ENCODE measurements around the gene RABL3. TPM values are rescaled to one million over a fixed set of nuclear protein-coding genes. Genes with fewer than 3 reads are reported as not detected.

RABL3 gene
- total and polyA plus RNA-seq, 2 of the 4 experiments (the other 2 are of a cell fraction): 5.3 to 17.0 TPM

GRCh38 chr3:120683671-120684301 lies 58.5 kb downstream of the RABL3 start:
- no peak overlapping the region for H3K4ac ChIP-seq (ENCODE audit: low read depth, low read length)
- H2BK120ac ChIP-seq (ENCODE audit: low read depth, low read length): no peak overlapping the region
- no peak overlapping the region for H2AK9ac ChIP-seq (replicated peaks; ENCODE audit: low read depth, low read length, poor library complexity)
- BruUV-seq (replicated peaks): no TSS peak
- H2AFZ ChIP-seq (replicated peaks; ENCODE audit: low read length, poor library complexity): no peak overlapping the region
- H2BK15ac ChIP-seq (ENCODE audit: low read depth, low read length): no peak overlapping the region
- TF ChIP-seq SMC3 (IDR thresholded peaks at IDR 0.05; ENCODE audit: low read depth, low read length) (no peak), ELK1 (IDR thresholded peaks at IDR 0.05; ENCODE audit: borderline replicate concordance, low read depth, low read length) (no peak), BHLHE40 (IDR thresholded peaks at IDR 0.05; ENCODE audit: low read depth, low read length) (no peak), USF2 (IDR thresholded peaks at IDR 0.05; ENCODE audit: low read depth, low read length) (no peak)
- DNase-seq (no peak), ATAC-seq (ENCODE audit: low read depth) (no peak)
- no peak overlapping the region for H3K9ac ChIP-seq (ENCODE audit: low read depth, low read length)
- in situ Hi-C loops (cut with MboI; ENCODE audit: low sequenced_read_pairs): no loop called here
- no peaks in the 10 kb centered on the region; a peak in 1 of 4 replicates for H3K79me1 ChIP-seq (ENCODE audit: low read depth in 1 of 2, low read length in 2 of 2)
- H3K9me3 ChIP-seq (ENCODE audit: control insufficient read depth, insufficient read depth, low read length): no peaks in the 10 kb centered on the region
- dilution Hi-C loops (cut with HindIII; ENCODE audit: low sequenced_read_pairs, unreplicated experiment): no loop called here
- no peak overlapping the region for H3K4me2 ChIP-seq (ENCODE audit: low read depth, low read length)
- H3K36me3 ChIP-seq (ENCODE audit: control insufficient read depth, insufficient read depth, low read length): no peaks in the 10 kb centered on the region
- no peak overlapping the region for H2BK5ac ChIP-seq (ENCODE audit: low read depth, low read length, poor library complexity, severe bottlenecking)
- no peak overlapping the region for H2BK20ac ChIP-seq (ENCODE audit: low read depth, low read length)
- no peak overlapping the region for H2AK5ac ChIP-seq (ENCODE audit: low read depth, low read length)
- no peak overlapping the region for H3K4me3 ChIP-seq (ENCODE audit: insufficient read depth, low read depth, low read length)
- H3K27me3 ChIP-seq (ENCODE audit: control insufficient read depth, insufficient read depth, low read length): no peaks in the 10 kb centered on the region
- CTCF ChIA-PET: no interaction called here
- H3K56ac ChIP-seq (ENCODE audit: extremely low read depth, insufficient read depth, low read length): no peak overlapping the region
- no peak overlapping the region for H3K18ac ChIP-seq (ENCODE audit: low read depth, low read length)
- no peak overlapping the region for H3K14ac ChIP-seq (replicated peaks; ENCODE audit: low read depth, low read length)
- H3K23ac ChIP-seq (ENCODE audit: low read depth, low read length): no peak overlapping the region
- POLR2A ChIA-PET (ENCODE audit: unreplicated experiment): no interaction called here
- no peak overlapping the region for H4K91ac ChIP-seq (ENCODE audit: insufficient read depth, low read depth, low read length)
- intact Hi-C loops (cut with micrococcal nuclease): no loop called here
- no peak overlapping the region for H4K5ac ChIP-seq (ENCODE audit: low read depth, low read length)
- H3K4me1 ChIP-seq (ENCODE audit: control insufficient read depth, insufficient read depth, low read length): peaks cover 3% of the 10 kb centered on the region; the same call in 1 of the 2 replicates
- H4K8ac ChIP-seq (ENCODE audit: low read depth in 2 of 2, low read length in 2 of 2): no peak overlapping the region
- no CpG with 5 or more reads among the region's 3 CpGs for whole genome bisulfite sequencing, 2 experiments (ENCODE audit: extremely low coverage in 2 of 2, insufficient read length in 1 of 2)
- H3K27ac ChIP-seq (ENCODE audit: insufficient read depth, low read length): no peak overlapping the region
- H3K9me1 ChIP-seq (ENCODE audit: insufficient read depth, low read length): no peaks in the 10 kb centered on the region
- H4K20me1 ChIP-seq (ENCODE audit: insufficient read depth, low read length): no peaks in the 10 kb centered on the region
